Sigmoid colon (tissue), 7 donors: Measurements from ENCODE around the gene PLP2. TPM values are rescaled to one million over a fixed set of nuclear protein-coding genes. Genes with fewer than 3 reads are reported as not detected.
"Not testable (repeated sequence)": the region's sequence is repeated elsewhere in the genome, so short reads cannot be mapped to it uniquely, and the experiment has no call there.

Source experiments
- DNase-seq: peaks from one replicate; pipeline ENCODE4 v3.0.0-alpha.2; 2019
- H3K27ac ChIP-seq, 4 donors: fragments of 200-600 bp; sonication (generic); one replicate each; pipeline ENCODE4 v1.5.1; 2016 to 2019; ENCODE audit warnings: mild to moderate bottlenecking in 1 of 4
- H3K27me3 ChIP-seq, 3 donors: fragments of 200-600 bp; sonication (generic); one replicate each; pipeline ENCODE4 v1.5.1; 2019; ENCODE audit warnings: mild to moderate bottlenecking in 1 of 3
- H3K36me3 ChIP-seq, 4 donors: fragments of 200-600 bp; sonication (generic); one replicate each; pipeline ENCODE4 v1.5.1; 2016 to 2019
- H3K4me1 ChIP-seq, 4 donors: fragments of 200-600 bp; sonication (generic); one replicate each; pipeline ENCODE4 v1.5.1; 2017 to 2019
- H3K4me3 ChIP-seq, 4 donors: fragments of 200-600 bp; sonication (generic); one replicate each; pipeline ENCODE4 v1.5.1; 2017 to 2019; ENCODE audit warnings: mild to moderate bottlenecking in 2 of 4, moderate library complexity in 1 of 4
- H3K9me3 ChIP-seq, 4 donors: fragments of 200-600 bp in 3 of 4; sonication (generic) in 3 of 4; one replicate each; pipeline versions ENCODE4 v1.5.1 to v1.6.1; 2013 to 2019
- EP300 ChIP-seq, 4 donors: sonication (generic); formaldehyde crosslinking; IDR thresholded peaks; one replicate each; pipeline ENCODE4 v1.6.1; 2017; ENCODE audit warnings: antibody characterized with exemption in 4 of 4
- POLR2A ChIP-seq, 2 donors: fragments of 450-650 bp; IDR thresholded peaks; one replicate each; pipeline ENCODE4 v1.6.1; 2016; ENCODE audit warnings: antibody characterized with exemption in 2 of 2, mild to moderate bottlenecking in 2 of 2, moderate library complexity in 2 of 2
- POLR2AphosphoS5 ChIP-seq, 4 donors: sonication (generic); formaldehyde crosslinking; IDR thresholded peaks; one replicate each; pipeline ENCODE4 v1.6.1; 2017; ENCODE audit warnings: antibody characterized with exemption in 4 of 4
- WGBS, 2 donors: extraction: QIAGEN DNeasy Blood & Tissue Kit; methylation state at CpG; one replicate each; pipeline ENCODE4 v1.1.7; 2013; 5-methylcytosine and 5-hydroxymethylcytosine counted together
- intact Hi-C: fragments of 100-400 bp; cut with DNase I; formaldehyde crosslinking; loops from one replicate; pipeline ENCODE4 v1.15.1; 2023
- polyA plus RNA-seq, 3 donors: library from polyadenylated mRNA; stranded (reverse); fragments of 200-250 nt; gene quantifications; one replicate each; pipeline ENCODE4 v1.2.3, GENCODE V29; 2013
- total RNA-seq, 4 donors: library from RNA; depleted of rRNA; stranded (reverse); fragments of >200 nt; gene quantifications; one replicate each; pipeline ENCODE4 v1.1.0, GENCODE V29; 2016
- TF ChIP-seq, protein P1 (sequence below), 4 experiments: fragments of 450-650 bp in 3 of 4; fragments of 200-600 bp in 1 of 4; IDR thresholded peaks; one replicate each; pipeline ENCODE4 v1.5.1; 2016 to 2019; ENCODE audit warnings: antibody characterized with exemption in 4 of 4, mild to moderate bottlenecking in 3 of 4, moderate library complexity in 2 of 4
- donor health status: healthy with polysubstance abuse.
- donor health status: Bipolar disorder and iron deficiency.
- donor health status: healthy.

PLP2 gene, protein sequence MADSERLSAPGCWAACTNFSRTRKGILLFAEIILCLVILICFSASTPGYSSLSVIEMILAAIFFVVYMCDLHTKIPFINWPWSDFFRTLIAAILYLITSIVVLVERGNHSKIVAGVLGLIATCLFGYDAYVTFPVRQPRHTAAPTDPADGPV
- total RNA-seq (10 to 100 TPM; 39.0 to 65.1 (median 48.9) TPM), polyA plus RNA-seq (100 to 1,000 TPM in 1 of 3 donors, 10 to 100 TPM in 2; 61.7 to 185 (median 88.9) TPM)

DNA sequence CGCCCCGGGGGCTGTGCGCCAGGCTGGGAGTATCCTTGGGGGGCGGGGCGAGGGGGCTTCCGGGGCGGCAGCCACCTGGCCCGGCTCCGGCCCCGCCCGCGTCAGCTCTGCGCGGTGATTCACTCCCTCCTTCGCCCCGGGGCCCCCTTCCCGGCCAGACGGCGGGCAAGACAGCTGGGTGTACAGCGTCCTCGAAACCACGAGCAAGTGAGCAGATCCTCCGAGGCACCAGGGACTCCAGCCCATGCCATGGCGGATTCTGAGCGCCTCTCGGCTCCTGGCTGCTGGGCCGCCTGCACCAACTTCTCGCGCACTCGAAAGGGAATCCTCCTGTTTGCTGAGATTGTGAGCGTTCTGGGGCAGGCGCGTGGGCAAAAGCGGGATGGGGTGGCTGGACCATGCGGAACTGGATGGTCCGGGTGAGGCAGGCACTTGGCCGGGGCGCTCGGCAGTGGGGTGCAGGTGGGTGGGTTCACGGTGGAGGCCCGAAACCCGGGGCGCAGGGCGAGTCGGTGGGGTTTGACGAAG is at the start of gene PLP2:
Gene PLP2 (plus strand): TSS at position 147 of the 528 bp plus-strand sequence. CDS start 103 bp downstream, at position 250.
- intact Hi-C loops = no loop called here
- no peaks in the 10 kb centered on the region for H3K27me3 ChIP-seq
- peaks cover 0 to 27% (median 5%) of the 10 kb centered on the region in 4 donors for H3K4me1 ChIP-seq
- H3K27ac ChIP-seq = peak within 1 kb of the TSS; percentile 88 to 93 (median 92)
- TF ChIP-seq POLR2A (IDR thresholded peaks at IDR 0.05) (peak; percentile 40 to 45), POLR2AphosphoS5 (IDR thresholded peaks at IDR 0.05) (peak; percentile 75 to 91 (median 82))
- TF ChIP-seq, protein P1, sequence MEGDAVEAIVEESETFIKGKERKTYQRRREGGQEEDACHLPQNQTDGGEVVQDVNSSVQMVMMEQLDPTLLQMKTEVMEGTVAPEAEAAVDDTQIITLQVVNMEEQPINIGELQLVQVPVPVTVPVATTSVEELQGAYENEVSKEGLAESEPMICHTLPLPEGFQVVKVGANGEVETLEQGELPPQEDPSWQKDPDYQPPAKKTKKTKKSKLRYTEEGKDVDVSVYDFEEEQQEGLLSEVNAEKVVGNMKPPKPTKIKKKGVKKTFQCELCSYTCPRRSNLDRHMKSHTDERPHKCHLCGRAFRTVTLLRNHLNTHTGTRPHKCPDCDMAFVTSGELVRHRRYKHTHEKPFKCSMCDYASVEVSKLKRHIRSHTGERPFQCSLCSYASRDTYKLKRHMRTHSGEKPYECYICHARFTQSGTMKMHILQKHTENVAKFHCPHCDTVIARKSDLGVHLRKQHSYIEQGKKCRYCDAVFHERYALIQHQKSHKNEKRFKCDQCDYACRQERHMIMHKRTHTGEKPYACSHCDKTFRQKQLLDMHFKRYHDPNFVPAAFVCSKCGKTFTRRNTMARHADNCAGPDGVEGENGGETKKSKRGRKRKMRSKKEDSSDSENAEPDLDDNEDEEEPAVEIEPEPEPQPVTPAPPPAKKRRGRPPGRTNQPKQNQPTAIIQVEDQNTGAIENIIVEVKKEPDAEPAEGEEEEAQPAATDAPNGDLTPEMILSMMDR (IDR thresholded peaks at IDR 0.05) = no peak
- no peaks in the 10 kb centered on the region for H3K9me3 ChIP-seq
- 0 to 1% methylated on average over 46 of the region's 46 CpGs for WGBS, 2 donors
- H3K4me3 ChIP-seq = peak within 1 kb of the TSS; percentile 42 to 65 (median 60)
- DNase-seq = peak; percentile 85
- peaks cover 0 to 17% (median 5%) of the 10 kb centered on the region in 4 donors for H3K36me3 ChIP-seq

DNA sequence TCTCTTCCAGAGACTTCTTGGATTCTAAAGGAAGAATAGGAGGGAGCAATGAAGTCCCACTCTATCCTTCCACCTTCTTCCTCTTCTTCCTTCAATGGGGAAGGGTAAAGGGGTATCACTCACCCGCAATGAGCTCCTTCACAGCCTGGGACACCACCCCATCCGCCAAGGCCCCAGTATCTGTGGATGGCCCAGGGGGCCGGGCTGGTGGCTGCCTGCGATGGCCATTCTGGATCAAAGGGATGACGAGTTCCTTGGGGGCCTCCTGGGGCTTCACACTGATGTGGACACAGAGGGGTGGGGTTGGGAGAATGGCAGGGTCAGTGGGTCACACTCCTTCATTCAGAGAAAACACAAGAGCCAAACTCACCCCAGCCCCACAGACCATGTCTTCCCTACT is 49.2 kb upstream of the PLP2 start:
- intact Hi-C loops = loop anchor here (5.0 to 10.0 kb wide), 2 partner anchors 35 to 58 kb away; no protein-coding TSS in a partner anchor
- WGBS, 2 donors = 70 to 81% methylated on average over 5 of the region's 5 CpGs
- peaks cover 0 to 9% (median 6%) of the 10 kb centered on the region in 4 donors for H3K4me1 ChIP-seq
- H3K9me3 ChIP-seq = no peaks in the 10 kb centered on the region
- H3K4me3 ChIP-seq = peak overlapping the region in 3 of 4 donors; percentile 65 to 74 (median 66)
- H3K27me3 ChIP-seq = no peaks in the 10 kb centered on the region
- no peak for DNase-seq
- TF ChIP-seq POLR2A (IDR thresholded peaks at IDR 0.05) (no peak), POLR2AphosphoS5 (IDR thresholded peaks at IDR 0.05) (no peak), EP300 (IDR thresholded peaks at IDR 0.05) (no peak)
- TF ChIP-seq, protein P1 (IDR thresholded peaks at IDR 0.05) = no peak
- peaks cover 0 to 25% (median 0%) of the 10 kb centered on the region in 4 donors for H3K36me3 ChIP-seq
- H3K27ac ChIP-seq = no peak overlapping the region

DNA sequence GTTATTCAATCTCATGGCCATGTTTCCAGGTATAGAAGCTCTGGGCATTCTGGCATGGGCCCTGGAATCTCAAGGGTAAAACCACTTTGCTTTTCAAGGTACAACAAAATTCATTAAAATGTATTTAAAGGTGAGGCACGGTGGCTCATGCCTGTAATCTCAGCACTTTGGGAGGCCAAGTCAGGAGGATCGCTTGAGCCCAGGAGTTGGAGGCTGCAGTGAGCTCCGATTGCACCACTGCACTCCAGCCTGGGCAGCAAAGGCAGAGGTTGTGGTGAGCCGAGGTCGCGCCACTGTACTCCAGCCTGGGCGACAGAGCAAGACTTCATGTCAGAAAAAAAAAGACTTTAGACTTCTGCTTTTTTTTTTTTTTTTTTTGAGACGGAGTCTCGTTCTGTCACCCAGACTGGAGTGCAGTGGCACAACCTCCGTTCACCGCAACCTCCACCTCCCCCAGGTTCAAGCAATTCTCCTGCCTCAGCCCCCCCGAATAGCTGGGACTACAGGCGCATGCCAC is 43.9 kb upstream of the PLP2 start:
- not testable (repeated sequence) for H3K36me3 ChIP-seq, H3K27ac ChIP-seq, H3K4me1 ChIP-seq, DNase-seq, H3K9me3 ChIP-seq, H3K4me3 ChIP-seq, H3K27me3 ChIP-seq
- 66 to 85% methylated on average over 13 of the region's 13 CpGs for WGBS, 2 donors
- intact Hi-C loops = loop anchor here (10.0 kb wide), 1 partner anchor 63 kb away; no protein-coding TSS in a partner anchor

DNA sequence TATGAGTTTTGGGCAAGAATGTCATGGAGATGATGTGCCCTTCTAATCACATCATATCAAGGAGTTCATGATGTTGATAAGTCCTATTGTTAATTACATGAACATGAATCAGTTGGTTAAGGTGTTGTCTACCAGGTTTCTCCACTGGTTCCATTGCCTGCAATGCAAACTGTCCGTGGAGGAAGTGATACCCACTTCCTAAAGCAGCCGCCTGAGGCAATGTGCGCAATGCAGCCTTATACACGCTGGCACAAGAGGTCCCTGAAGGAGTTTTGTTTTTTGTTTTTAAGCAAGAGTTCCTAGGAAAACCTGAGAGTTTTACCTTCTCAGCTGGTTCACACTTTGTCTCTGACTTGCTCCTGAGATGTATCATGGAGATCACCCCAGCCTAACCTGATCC is 42.3 kb upstream of the PLP2 start:
- Histone ChIP-seq H3K9me3 (no peaks in the 10 kb centered on the region), H3K4me3 (no peak overlapping the region), H3K36me3 (no peaks in the 10 kb centered on the region), H3K4me1 (no peaks in the 10 kb centered on the region), H3K27me3 (no peaks in the 10 kb centered on the region), H3K27ac (no peak overlapping the region)
- WGBS, 2 donors = 64 to 89% methylated on average over 4 of the region's 4 CpGs
- no peak for DNase-seq
- intact Hi-C loops = loop anchor here (10.0 kb wide), 1 partner anchor 65 kb away; no protein-coding TSS in a partner anchor
- TF ChIP-seq, protein P1 (IDR thresholded peaks at IDR 0.05) = no peak
- TF ChIP-seq POLR2AphosphoS5 (IDR thresholded peaks at IDR 0.05) = no peak
- TF ChIP-seq EP300 (IDR thresholded peaks at IDR 0.05) = no peak
- TF ChIP-seq POLR2A (IDR thresholded peaks at IDR 0.05) = no peak

DNA sequence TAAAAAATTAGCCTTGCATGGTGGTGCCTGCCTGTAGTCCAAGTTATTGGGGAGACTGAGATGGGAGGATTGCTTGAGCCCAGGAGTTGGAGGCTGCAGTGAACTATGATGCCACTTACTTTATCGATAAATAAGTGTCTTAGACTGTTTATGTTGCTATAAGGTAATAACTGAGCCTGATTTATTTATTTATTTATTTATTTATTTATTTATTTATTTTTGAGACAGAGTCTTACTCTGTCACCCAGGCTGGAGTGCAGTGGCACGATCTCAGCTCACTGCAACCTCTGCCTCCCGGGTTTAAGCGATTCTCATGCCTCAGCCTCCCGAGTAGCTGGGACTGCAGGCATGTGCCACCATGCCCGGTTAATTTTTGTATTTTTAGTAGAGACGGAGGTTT is 39.4 kb upstream of the PLP2 start:
- WGBS, 2 donors = 91 to 92% methylated on average over 7 of the region's 7 CpGs
- H3K36me3 ChIP-seq, H3K4me3 ChIP-seq, intact Hi-C loops, DNase-seq, H3K27ac ChIP-seq, H3K4me1 ChIP-seq, H3K27me3 ChIP-seq, H3K9me3 ChIP-seq: not testable (repeated sequence)
